Brain microvascular endothelial cell (primary cell): ENCODE measurements around the gene ZNF93.
"Not testable (repeated sequence)": the region's sequence is repeated elsewhere in the genome, so short reads cannot be mapped to it uniquely, and the experiment has no call there.

Source experiments
- DNase-seq: peaks from one replicate; pipeline ENCODE4 v3.0.0-alpha.2; 2020
- H3K27ac ChIP-seq: fragments of 250-450 bp; sonication (Bioruptor Pico); 2 replicates; pipeline ENCODE4 v1.5.1; 2020; ENCODE audit warnings: mild to moderate bottlenecking, moderate library complexity
- H3K27me3 ChIP-seq: fragments of 250-450 bp; sonication (Bioruptor Pico); replicated peaks from 2 replicates; pipeline ENCODE4 v1.5.1; 2020; ENCODE audit warnings: mild to moderate bottlenecking
- H3K36me3 ChIP-seq: fragments of 250-450 bp; sonication (Bioruptor Pico); replicated peaks from 2 replicates; pipeline ENCODE4 v1.5.1; 2020; ENCODE audit warnings: mild to moderate bottlenecking
- H3K4me3 ChIP-seq: 2 replicates; pipeline ENCODE4 v1.5.1; 2011; ENCODE audit warnings: low read depth, mild to moderate bottlenecking, control low read depth, low read length, moderate library complexity
- in situ Hi-C: cut with HindIII; loops from 2 replicates; pipeline ENCODE4 v1.10.0; 2017; ENCODE audit warnings: low sequenced_read_pairs, low pct_ligation_motif_present
- TF ChIP-seq, protein P1 (sequence below): IDR thresholded peaks from 2 replicates; pipeline ENCODE4 v1.5.1; 2011; ENCODE audit warnings: low read depth, mild to moderate bottlenecking, moderate library complexity, low read length, control low read depth, inconsistent platforms; ENCODE audit errors: missing control alignments

The ZNF93 gene

DNA sequence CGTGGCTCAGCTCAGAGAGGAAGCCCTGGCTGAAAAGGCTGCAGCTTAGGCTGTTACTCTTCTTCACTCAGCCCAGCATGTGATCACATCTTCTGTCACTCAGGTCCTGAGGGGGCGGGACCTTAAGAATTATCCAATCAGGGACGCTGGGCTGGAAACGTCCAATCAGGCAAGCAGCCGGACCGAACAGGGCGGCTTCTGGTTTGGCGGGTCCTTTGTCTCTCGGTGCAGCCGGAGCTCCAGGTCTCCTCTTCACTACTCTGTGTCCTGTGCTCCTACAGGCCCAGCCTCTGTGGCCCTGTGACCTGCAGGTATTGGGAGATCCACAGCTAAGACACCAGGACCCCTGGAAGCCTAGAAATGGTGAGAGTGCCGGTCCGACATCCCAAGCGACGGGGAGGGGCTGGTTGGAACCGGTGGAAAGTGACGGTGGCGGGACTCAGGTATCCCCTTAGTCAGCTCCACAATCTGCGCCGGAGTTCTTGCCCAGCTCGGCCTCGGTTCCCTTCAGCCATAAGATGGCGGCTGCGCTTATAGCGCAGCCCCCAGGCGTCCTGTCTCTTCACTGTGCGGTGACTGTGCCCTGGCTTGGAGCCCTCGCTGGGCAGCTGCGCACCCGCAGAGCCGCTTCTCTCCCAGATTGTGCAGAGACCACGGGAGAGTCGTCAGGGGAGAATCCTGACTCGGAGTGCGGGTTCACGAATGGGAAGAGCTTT, at the start of gene ZNF93:
Gene ZNF93 (plus strand): TSS at position 218 of the 716 bp plus-strand sequence. CDS start 143 bp downstream, at position 361.
- H3K27me3 ChIP-seq: no peaks in the 10 kb centered on the region
- TF ChIP-seq, protein P1, sequence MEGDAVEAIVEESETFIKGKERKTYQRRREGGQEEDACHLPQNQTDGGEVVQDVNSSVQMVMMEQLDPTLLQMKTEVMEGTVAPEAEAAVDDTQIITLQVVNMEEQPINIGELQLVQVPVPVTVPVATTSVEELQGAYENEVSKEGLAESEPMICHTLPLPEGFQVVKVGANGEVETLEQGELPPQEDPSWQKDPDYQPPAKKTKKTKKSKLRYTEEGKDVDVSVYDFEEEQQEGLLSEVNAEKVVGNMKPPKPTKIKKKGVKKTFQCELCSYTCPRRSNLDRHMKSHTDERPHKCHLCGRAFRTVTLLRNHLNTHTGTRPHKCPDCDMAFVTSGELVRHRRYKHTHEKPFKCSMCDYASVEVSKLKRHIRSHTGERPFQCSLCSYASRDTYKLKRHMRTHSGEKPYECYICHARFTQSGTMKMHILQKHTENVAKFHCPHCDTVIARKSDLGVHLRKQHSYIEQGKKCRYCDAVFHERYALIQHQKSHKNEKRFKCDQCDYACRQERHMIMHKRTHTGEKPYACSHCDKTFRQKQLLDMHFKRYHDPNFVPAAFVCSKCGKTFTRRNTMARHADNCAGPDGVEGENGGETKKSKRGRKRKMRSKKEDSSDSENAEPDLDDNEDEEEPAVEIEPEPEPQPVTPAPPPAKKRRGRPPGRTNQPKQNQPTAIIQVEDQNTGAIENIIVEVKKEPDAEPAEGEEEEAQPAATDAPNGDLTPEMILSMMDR: no peak

DNA sequence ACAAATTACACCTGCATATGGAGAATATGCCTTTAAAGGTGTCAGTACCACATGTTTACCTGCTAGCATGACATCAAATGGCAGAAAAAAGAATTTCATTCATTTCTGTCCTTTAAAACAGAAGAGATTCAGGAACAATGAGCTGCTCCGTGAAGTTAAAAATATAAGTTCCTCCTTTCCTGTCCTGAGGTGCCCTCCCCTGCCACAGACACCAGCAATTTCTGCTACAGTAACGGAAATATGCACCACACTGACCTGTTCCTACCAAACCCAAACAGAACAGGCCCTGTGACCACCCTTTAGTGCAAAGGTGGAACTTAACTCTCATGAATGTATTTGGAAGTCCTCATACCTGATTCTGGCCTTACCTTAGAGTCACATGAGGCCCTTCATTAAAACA, 49.0 kb upstream of the ZNF93 start:
- DNase-seq, H3K36me3 ChIP-seq, H3K27ac ChIP-seq, H3K27me3 ChIP-seq, H3K4me3 ChIP-seq, in situ Hi-C loops: not testable (repeated sequence)

More for the DNA sequence above, at the start of gene ZNF93:
- Histone ChIP-seq H3K27ac (peak within 1 kb of the TSS; percentile 87), H3K36me3 (no peaks in the 10 kb centered on the region), H3K4me3 (peak within 1 kb of the TSS; percentile 83)
- in situ Hi-C loops: no loop called here
- peak; percentile 98 for DNase-seq

DNA sequence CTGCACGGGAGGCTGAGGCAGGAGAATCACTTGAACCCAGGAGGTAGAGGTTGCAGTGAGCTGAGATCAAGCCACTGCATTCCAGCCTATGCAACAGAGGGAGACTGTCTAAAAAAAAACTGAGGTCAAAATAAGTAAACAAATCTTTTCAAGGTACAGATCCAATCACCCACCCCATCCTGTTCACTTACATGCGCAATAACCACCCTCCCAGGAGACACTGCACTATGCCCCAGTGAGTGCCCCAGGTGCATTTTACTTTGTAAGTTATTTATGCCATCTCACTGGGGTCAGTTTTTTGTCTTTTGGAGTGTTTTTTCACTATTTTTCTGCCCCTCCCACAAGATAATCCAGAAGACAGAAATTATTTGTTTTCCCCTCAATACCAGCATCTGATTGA, 42.0 kb upstream of the ZNF93 start:
- DNase-seq: no peak
- Histone ChIP-seq H3K4me3 (no peak overlapping the region), H3K27ac (no peak overlapping the region), H3K27me3 (no peaks in the 10 kb centered on the region), H3K36me3 (no peaks in the 10 kb centered on the region)
- in situ Hi-C loops: no loop called here
- TF ChIP-seq, protein P1: no peak

DNA sequence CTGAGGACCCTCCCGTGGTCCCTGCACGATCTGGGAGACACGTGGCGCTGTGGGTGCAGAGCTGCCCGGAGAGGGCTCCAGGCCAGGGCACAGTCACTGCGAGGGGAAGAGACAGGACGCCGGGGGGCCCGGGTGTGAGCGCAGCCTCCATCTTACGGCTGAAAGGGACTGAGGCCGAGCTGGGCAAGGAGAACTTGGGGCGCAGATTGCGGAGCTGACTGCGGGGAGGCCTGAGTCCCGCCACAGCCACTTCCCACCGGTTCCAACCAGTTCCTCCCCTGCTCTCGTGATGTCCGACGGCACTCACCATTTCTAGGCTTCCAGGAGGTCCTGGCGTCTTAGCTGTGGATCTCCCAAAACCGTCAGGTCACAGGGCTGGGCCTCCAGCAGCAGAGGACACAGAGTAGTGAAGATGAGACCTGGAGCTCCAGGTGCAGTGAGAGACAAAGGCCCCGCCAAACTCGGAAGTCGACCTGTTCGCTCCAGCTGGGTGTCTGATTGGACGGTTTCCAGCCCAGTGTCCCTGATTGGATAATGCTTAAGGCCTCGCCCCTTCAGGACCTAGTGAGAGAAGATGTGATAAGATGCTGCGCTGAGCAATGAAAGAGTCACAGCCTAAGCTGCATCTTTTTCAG, 39.9 kb upstream of the ZNF93 start:
- no peaks in the 10 kb centered on the region for H3K36me3 ChIP-seq
- TF ChIP-seq, protein P1: no peak
- no peak overlapping the region for H3K27ac ChIP-seq
- in situ Hi-C loops: no loop called here
- no peaks in the 10 kb centered on the region for H3K27me3 ChIP-seq
- no peak overlapping the region for H3K4me3 ChIP-seq
- no peak for DNase-seq

DNA sequence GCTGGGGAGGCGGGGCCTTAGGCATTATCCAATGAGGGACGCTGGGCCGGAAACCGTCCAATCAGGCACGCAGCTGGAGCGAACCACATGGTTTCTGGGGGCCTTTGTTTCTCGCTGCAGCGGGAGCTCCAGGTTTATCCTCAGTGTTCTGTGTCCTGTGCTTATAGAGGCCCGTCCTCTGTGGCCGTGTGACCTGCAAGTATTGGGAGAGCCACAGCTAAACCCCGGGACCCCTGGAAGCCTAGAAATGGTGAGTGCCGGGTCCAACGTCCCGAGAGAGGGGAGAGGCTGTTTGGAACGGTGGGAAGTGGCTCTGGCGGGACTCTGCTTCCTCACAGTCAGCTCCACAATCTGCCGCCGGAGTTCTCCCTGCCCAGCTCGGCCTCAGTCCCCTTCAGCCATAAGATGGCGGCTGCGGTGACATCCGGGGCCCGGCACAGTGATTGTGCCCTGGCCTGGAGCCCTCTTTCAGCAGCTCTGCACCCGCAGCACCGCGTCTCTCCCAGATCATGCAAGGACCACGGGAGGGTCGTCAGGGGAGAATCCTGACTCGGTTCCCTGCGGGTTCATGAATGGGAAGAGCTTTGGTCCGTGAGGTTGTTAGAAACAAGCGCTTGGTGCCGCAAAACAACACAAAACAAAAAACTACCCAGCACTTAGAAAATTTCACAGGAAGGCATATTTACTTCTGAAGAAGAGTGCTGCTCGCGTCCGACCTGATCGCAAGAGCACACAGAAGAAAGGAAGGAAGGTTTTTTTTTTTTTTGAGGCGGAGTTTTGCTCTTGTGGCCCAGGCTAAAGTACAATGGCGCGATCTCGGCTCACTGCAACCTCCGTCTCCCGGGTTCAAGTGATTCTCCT, 34.8 kb upstream of the ZNF93 start, which contains the start of gene ZNF253:
Gene ZNF253 (plus strand): TSS at position 133 of the 861 bp plus-strand sequence. CDS start 115 bp downstream, at position 248.
- peak; percentile 95 for DNase-seq
- Histone ChIP-seq H3K4me3 (peak within 1 kb of the TSS; percentile 84), H3K27me3 (no peaks in the 10 kb centered on the region), H3K36me3 (no peaks in the 10 kb centered on the region), H3K27ac (peak within 1 kb of the TSS; percentile 73)
- TF ChIP-seq, protein P1: no peak
- in situ Hi-C loops: no loop called here
